Dedifferentiated amniotic fluid mesenchymal stem cell (primary cell): Measurements from ENCODE around the gene PLCD1.

Experiments
- DNase-seq: peaks from one replicate; pipeline ENCODE4 v3.0.0-alpha.2; 2016; ENCODE audit errors: extremely low spot score

Gene PLCD1

DNA sequence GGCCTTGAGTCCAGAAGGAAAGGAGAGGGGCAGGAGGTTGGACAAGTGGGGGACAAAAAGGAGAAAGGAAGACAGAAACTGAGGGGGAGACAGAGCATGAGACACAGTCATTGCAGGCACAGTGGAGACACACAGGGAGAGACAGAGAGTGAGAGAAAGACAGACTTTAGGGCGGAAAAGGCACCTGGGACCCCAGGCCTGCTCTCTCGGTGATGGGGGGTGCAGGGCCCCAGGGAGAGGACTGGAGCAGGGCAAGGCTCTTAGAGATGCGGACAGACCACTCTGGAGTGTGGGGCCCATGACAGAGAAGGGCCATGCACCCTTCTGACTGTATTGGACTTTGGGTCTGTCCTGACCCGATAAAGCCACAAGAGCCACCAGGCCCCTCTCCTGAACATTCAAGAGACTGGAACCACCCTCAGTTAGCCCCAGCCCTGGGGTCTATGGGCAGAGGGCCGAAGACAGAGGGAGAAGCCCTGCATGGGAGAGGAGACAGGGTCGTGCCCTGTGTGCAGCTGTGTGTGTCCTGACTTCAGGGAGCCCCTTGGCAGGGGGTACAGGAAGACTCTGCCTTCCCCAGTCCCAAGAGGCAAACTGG is 12.5 kb downstream of the PLCD1 start:
- no peak for DNase-seq

DNA sequence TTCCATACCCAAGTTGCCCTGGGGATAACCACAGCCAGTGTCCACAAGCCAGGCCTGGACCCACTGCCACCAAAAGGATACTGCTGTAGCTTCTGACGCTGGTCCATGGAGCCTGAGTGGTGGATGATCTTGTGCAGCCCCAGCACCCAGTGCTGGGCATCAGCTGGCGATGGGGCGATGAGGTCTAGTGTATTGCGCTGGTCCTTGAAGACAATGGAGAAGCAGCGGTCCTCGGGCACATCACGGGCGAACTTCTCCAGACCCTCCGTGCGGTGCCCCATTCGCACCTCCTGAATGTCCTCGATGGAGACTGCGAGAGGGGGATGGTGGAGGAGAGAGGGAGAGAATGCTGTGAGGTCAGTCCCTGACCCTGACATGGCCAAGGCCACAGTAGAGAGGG is 13.0 kb downstream of the PLCD1 start:
- no peak for DNase-seq

DNA sequence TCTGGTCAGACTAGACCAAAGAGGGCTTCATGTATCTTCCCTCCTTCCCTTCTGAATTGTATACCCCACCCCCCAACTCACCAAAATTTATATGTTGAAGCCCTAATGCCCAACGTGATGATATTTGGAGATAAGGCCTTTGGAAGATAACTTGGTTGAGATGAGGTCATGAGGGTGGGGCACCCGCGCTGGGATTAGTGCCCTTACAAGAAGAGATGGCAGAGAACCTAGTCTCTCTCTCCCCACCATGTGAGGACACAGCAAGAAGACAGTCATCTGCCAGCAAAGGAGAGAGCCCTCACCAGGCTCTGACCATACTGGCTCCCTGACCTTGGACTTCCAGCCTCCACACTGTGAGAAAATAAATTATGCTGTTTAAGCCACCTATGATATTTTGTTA is 13.5 kb downstream of the PLCD1 start:
- DNase-seq, result no peak

DNA sequence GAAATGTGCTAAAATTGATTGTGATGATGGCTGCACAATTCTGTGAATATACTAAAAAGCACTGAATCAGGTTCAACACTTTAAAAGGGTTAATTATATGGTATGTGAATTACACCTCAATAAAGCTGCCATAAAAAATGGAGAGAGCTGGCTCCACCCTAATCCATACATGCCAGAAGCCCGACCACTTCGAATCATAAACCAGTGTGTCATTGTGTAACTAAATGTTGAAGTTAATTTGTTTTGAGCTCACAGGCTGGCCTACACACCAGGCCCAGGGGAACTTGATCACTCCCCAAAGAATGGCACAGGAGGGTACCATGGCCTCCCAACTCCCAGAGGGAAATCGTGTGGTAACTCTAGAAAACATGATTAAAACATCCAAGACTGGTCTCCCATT is 14.0 kb downstream of the PLCD1 start:
- no peak for DNase-seq

DNA sequence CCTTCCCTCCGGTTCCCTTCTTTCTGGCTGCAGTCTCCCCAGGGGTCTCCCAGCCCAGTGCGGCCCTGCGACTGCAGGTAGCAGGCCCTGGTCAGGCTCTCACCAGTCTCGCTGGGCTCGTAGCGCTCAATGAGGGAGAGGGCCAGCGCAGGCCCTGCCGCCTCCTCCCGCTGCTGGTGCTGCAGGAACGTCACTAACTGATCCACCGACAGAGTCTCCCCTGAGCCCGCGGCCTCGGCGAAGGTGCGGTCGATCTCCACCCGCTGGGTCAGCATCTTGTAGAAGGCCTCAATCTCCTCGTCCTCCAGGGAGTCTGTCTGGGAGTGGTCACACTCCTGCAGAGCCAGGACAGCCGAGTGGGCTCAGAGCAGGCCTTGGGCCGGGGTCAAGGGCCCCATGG is 18.3 kb downstream of the PLCD1 start:
- no peak for DNase-seq

DNA sequence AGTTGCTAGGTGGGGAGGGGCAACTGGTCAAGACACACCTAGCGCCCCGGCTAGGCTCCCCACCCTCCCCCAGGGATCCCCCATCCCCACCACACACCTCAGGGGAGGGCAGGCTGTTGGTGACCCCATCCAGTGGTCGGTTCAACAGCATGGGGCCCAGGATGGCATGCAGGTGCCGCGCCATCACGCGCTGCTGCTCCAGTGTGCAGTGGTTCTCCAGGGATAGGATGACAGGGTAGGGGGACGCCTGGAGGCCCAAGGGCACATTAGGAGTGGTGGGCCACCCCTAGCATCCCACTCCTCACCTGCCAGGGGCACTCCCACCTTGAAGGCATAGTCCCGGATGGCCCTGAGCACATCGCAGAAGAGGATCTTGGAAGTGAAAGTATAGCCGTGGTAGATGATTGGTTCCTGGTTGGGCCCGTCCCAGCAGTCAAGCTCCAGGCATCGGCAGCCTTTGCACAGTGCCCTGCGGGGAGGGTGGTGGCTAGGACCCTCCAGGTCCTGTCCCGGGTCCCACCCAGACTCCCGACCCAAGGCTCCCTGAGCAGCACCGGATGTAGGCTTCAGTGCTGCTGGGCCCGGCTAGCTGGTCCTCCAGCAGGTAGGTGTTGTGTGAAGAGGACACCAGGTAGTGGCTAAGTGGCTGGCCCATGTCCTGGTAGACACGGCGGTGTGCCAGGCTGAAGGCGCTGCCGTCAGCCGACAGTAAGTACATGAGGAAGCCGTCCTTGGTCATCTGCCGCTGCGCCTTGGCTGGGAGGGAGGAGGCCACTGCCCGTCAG is 19.4 kb downstream of the PLCD1 start:
- DNase-seq, result no peak

DNA sequence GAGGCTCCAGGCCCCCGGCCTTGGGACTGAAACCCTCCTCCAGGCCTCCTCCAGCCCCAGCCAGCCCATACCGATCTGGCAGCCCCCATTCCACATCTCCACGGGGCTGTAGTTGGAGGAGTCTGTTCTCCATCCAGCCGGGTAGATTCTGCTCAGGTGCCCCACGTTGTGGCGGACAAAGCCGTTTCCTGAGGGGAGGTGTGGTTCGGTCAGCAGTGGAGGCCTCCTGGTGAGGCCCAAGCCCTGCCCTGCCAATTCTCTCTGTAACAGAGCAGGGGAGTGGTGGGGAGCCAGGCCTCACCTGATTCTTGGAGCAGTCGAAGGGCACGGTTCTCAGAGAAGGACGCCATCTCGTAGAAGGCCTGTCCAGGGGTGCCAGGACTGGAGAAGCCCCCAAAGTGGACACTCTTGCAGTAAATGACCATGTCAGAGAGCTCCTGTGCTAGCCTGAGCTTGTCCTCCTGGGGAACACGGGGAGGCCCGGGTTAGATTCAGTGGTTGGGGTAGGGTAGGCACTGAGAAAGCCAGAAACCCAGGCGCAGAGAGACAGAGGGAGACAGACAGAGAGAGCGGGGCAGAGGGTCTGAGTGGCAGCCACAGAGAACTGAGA is 20.4 kb downstream of the PLCD1 start:
- DNase-seq, result no peak

DNA sequence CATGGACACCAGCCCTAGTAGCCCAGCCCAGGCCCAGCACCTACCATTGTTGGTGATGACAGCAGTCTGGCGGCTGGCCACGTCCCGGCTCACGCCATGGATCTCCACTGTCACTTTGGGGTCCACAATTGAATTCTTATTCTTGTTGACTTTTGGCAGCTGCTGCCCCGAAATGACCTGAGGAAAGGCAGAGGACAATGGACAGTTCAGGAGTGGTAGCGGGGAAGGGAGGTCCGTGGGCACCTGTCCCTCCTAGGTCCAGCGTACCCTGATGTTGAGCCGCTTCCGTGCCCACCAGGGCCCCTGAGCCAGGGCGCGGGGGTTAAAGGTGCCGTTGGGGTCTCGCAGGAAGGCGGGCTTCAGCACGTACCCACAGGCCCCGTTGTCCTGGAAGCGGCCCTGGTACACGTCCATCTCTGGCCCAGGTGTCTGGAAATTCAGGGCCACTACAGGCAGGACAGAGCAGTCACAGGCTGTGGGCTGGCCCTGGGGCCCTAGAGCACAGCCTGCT is 21.2 kb downstream of the PLCD1 start:
- no peak for DNase-seq

DNA sequence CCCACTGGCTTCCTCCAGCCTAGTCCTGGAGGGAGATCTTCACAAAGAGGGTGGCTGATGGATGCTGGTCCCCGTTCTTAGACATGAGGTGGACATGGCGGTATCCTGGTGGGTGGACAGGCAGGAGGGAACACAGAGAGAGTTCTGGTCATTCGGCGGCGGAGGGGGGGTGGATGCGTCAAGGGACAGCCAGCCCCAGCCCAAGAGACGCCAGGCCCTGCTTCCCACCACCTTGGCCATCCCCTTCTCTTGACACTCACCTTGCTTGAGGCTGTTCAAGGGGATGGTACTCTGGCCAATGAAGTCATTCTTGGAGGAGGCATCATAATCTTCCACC is 21.7 kb downstream of the PLCD1 start:
- DNase-seq, result no peak

DNA sequence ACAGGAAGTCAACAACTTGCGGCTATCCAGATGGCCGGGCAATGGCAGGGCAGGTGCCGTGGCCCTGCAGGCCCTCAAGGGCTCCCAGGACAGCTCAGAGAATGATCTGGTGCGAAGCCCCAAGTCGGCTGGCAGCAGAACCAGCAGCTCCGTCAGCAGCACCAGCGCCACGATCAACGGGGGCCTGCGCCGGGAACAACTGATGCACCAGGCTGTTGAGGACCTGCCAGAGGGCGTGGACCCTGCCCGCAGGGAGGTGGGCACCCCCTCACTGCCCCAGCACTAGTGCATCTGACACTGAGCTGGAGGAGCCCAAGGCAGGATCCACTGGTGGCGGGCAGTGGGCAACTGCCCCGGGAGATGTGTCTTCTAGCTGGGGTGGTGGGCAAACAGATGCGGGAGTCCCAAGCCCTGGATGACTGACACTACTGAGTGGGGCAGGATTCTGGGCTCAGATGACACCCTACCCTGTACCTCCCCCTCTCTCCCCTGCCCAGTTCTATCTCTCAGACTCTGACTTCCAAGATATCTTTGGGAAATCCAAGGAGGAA is 22.9 kb downstream of the PLCD1 start:
- DNase-seq, result no peak

DNA sequence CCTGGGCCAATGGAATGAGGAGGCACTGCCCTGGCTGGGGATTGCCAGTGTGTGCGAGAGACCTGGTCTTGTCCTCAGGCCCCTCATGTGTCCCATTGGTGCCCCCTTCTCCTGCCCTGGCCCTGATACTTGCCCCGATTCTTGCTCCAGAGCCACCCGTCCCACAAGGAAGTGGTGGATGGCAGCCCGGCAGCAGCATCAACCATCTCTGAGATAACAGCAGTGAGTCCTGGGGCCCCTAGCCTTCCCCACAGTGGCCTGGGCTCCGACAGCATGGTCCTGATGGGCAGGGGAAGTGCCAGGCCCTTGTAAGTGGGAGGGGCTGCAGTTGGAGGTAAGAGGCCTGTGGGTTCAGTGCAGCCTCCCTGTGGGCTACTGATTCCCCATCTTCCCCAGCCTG is 23.4 kb downstream of the PLCD1 start:
- DNase-seq, result no peak

DNA sequence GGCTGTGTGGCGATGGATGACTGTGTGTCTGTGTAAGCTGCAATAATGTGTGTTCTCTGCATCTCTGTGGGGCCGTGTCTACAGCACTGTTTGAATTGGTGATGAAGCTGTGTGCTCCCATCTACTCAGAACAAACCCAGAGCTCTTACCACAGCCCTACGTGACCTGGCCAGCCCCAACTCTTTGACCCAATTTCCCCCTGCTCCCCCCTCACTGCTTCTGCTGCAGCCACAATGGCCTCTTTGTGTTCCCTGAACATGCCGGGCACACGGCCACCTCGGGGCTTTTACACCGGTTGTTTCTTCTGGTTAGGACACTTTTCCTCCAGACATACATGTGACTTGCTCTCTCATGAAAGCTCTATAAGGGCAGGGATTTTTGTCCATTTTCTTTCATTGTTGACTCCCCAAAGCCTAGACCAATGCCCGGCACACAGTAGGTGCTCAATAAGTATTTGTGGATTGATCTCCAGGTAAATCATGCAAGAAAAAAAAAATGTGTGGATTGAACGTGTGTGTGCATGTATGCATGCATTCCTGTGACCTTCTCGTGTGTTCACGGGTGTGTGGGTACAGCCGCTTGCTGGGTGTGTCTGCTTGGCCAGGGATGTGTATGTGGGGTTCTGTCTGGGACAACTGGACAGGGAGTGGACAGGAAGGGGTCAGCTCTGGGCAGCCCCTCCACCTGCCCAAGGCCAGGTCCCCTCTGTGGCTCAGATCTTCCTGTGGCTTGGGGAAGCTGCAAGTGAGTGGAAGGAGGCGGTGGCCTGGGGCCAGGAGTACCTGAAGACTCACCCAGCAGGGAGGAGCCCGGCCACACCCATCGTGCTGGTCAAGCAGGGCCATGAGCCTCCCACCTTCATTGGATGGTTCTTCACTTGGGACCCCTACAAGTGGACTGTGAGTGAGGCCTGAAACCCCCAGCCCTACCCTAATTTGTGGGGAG is 24.1 kb downstream of the PLCD1 start:
- no peak for DNase-seq

DNA sequence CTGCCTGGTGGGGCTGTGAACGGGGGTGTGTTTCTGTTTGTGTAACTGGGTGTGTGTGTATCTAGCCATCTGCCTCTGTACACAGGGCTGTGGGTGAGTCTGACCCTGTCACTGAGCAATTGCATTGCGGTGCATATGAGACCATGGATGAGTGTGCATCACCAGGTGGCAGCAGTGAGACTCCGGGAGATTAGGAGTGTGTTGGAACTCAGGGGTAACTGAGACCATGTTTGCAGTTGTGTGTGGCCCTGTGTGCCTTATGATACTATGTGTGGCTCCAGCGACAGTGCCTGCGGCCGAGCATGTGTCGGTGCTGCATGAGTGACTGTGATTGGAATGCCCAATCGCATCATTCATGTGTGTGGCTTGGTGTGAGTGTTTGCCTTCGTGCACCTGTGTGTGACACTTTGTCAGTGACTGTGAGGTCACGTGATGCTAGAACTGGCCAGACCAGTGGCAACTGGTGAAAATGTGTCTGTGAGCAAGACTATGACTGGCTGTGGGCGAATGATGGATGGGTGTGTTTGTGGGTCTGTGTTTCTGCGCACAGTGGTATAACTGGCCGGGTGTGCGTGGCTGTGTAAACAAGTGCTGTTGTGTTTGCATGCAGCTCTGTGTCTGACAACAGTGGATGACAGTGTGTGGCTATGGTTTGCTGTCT is 24.9 kb downstream of the PLCD1 start:
- peak; percentile 31 for DNase-seq

DNA sequence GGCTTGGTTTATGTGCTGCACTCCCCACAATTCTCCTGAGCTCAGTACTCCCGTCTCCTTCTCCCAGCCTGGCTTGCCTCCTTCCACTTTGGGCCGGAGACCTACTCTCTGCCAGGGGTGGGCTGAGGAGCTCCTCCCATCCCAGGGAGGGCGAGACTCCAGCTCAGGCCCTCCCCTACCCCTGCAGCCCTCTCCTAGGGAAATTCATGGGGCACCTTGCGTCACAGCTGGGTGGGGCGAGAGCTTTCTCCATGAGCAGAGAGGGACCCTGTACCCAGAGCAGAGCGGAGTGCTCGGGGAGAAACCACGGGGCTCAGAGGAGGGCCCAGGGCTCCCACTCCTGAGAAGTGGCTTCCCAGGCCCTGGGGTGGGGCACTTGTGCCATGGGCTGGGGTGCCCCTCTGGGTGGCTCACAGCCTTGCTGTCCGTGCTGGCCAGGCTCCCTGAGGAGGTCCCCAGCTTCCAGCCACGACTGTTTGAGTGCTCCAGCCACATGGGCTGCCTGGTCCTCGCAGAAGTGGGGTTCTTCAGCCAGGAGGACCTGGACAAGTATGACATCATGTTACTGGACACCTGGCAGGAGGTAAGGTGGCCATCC is 25.5 kb downstream of the PLCD1 start:
- no peak for DNase-seq

DNA sequence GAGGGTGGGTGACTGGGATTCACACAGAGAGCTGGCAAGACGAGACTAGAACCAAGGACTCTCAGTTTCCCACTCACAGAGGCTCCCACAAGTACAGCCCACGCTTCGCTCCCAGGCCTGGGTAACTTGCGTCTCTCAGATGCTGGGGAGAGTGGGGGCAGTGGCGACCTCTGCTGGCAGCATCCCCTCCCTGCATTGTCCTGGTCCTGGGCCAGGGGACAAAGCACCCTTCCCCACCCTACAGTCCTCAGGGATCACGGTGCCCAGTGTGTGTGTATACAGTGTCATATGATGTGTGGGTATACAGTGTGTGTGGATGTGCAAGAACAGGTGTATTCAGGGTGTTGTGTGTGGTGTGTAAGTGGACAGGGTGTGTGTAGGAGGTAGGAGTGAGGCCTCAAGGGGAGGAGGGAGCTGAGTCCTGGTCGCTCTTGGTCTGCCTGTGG is 26.0 kb downstream of the PLCD1 start:
- no peak for DNase-seq

DNA sequence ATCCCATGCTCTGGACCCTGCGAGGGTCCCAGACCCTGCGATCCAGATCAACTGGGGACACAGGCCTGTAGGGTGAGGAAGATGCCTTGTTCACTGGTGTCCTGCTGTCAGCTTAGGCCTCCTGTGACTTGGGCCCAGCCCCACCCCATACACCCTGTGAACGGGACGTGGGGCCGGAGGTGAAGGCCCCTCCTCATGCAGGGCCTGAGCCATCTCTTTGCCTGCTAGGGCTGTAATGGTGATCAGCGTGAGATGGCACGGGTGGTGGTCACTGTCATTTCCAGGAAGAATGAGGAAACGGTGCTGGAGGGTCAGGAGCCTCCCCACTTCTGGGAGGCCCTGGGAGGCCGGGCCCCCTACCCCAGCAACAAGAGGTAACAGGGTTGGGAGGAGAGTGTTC is 26.5 kb downstream of the PLCD1 start:
- DNase-seq, result no peak

DNA sequence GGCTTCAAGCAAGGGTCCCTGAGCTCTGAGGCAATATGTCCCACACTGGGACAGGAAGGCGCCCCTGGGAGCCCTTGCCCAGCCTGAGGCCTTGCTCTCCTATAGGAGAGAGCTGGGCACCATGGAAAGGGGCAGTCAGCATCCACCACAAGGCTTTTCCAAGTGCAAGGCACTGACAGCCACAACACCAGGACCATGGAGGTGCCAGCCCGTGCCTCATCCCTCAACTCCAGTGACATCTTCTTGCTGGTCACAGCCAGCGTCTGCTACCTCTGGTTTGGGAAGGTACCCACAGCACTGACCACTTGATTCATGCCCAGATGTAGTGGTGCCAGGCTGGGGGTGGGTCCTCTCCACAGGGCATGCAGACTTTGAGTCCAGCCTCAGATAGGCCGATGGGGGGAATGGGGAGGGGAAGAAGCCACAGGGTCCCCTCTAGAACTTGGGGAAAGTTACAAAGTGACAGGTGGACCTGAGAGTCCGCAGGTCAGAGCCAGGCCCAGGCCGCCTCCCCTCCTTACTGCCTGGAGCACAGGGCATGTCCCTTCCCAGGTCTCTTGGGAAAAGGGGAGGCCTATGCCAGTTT is 27.1 kb downstream of the PLCD1 start:
- DNase-seq, result no peak

DNA sequence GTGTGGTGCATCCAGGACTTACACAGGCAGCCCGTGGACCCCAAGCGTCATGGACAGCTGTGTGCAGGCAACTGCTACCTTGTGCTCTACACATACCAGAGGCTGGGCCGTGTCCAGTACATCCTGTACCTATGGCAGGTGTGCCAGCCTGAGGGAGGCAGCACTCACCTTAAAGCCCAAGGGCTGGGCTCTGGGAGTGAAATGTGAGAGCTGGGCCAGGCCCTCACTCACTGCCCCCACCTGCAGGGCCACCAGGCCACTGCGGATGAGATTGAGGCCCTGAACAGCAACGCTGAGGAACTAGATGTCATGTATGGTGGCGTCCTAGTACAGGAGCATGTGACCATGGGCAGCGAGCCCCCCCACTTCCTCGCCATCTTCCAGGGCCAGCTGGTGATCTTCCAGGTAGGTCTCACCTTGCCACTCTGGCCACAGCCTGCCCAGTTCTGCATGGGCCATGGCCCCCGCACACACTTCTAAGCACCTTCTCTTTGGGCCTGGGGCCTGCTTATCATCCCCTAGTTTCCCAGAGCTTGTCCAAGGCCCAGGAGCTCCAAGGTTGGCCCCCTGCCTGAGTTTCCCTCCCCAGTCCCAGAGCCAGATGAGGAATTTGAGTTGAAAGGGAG is 27.9 kb downstream of the PLCD1 start:
- no peak for DNase-seq

DNA sequence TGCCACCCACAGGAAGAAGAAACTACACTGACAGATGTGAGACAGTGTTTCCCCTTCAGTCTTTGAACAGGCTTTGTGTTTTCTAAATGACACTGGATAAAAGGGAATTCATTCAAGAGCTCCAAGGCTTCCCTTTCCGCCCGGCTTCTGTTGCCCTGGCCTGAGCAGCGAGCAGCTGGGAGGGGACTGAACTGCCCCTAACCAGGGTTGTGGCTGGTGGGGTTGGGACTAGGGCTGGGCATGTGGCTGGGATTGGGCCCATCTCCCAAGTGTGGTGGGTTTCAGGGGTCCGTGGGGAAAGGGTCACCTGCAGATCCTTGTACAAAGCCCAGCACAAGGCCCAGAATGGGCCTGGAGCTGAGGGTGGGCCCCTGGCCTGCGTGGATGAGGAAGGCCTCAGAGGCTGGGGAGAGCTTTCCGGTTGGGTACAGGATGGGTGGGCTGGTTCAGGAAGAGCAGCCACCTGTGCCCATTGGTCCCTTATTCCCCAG is 28.4 kb downstream of the PLCD1 start:
- DNase-seq, result no peak
